HEK293 (cell line): ENCODE results near the gene SEMA3A.

Source experiments
- CTCF ChIA-PET: fragments of 350-600 bp; formaldehyde crosslinking; extraction: SDS; loops from one replicate; lab custom pipeline; 2021; ENCODE audit warnings: antibody characterized with exemption; lab: Yijun Ruan, JAX
- POLR2A ChIA-PET: fragments of 300-600 bp; formaldehyde crosslinking; extraction: SDS; loops from one replicate; lab custom pipeline; 2020; ENCODE audit warnings: antibody characterized with exemption, inconsistent platforms; lab: Yijun Ruan, JAX
- H3K27ac ChIP-seq: fragments of 200-500 bp; sonication (Bioruptor generic); 2 replicates; pipeline ENCODE4 v1.5.1; 2014; ENCODE audit warnings: low read depth, low read length, control low read depth, inconsistent platforms; ENCODE audit errors: extremely low read depth
- H3K36me3 ChIP-seq, 2 experiments: fragments of 200-500 bp in 1 of 2; sonication (Bioruptor generic) in 1 of 2; 1 replicate in 1 of 2; 2 replicates in 1 of 2; pipeline ENCODE4 v1.5.1; 2014 to 2017; ENCODE audit warnings: inconsistent platforms in 2 of 2, low read length in 2 of 2; ENCODE audit not compliant: control insufficient read depth in 2 of 2, insufficient read depth in 1 of 2
- H3K4me1 ChIP-seq: fragments of 200-500 bp; sonication (Bioruptor generic); 2 replicates; pipeline ENCODE4 v1.5.1; 2014; ENCODE audit warnings: mild to moderate bottlenecking, low read length, inconsistent platforms; ENCODE audit not compliant: control insufficient read depth, insufficient read depth
- H3K4me3 ChIP-seq: 2 replicates; pipeline ENCODE4 v1.5.1; 2011; ENCODE audit warnings: low read depth, mild to moderate bottlenecking, control low read depth, low read length, moderate library complexity
- H3K9me3 ChIP-seq: fragments of 200-500 bp; sonication (Bioruptor generic); 2 replicates; pipeline ENCODE4 v1.5.1; 2014; ENCODE audit warnings: low read depth, low read length, inconsistent platforms; ENCODE audit not compliant: control insufficient read depth, insufficient read depth
- AEBP2 ChIP-seq: fragments of 450-650 bp; formaldehyde crosslinking; IDR thresholded peaks from 2 replicates; pipeline ENCODE4 v1.5.1; 2016; ENCODE audit warnings: missing biosample characterization, missing genetic modification characterization, borderline replicate concordance
- BCL6B ChIP-seq: fragments of 450-650 bp; formaldehyde crosslinking; IDR thresholded peaks from 2 replicates; pipeline ENCODE4 v1.5.1; 2017; ENCODE audit warnings: missing biosample characterization, missing genetic modification characterization
- KLF1 ChIP-seq: fragments of 450-650 bp; formaldehyde crosslinking; IDR thresholded peaks from 2 replicates; pipeline ENCODE4 v1.5.1; 2016; ENCODE audit warnings: missing biosample characterization, missing genetic modification characterization
- MYNN ChIP-seq: fragments of 450-650 bp; formaldehyde crosslinking; IDR thresholded peaks from 2 replicates; pipeline ENCODE4 v1.5.1; 2016; ENCODE audit warnings: missing biosample characterization, missing genetic modification characterization, borderline replicate concordance
- ZBTB11 ChIP-seq: fragments of 450-650 bp; formaldehyde crosslinking; conservative IDR thresholded peaks from 2 replicates; pipeline ENCODE4 v1.5.1; 2016; ENCODE audit warnings: low read depth, missing biosample characterization, missing genetic modification characterization
- ZFP41 ChIP-seq: fragments of 450-650 bp; formaldehyde crosslinking; IDR thresholded peaks from 2 replicates; pipeline ENCODE4 v1.5.1; 2016; ENCODE audit warnings: missing biosample characterization, missing genetic modification characterization, borderline replicate concordance
- ZIC2 ChIP-seq: fragments of 450-650 bp; formaldehyde crosslinking; IDR thresholded peaks from 2 replicates; pipeline ENCODE4 v1.5.1; 2016; ENCODE audit warnings: missing biosample characterization, missing genetic modification characterization
- ZNF174 ChIP-seq: fragments of 450-650 bp; formaldehyde crosslinking; IDR thresholded peaks from 2 replicates; pipeline ENCODE4 v1.5.0; 2017; ENCODE audit warnings: missing biosample characterization, mild to moderate bottlenecking, missing genetic modification characterization
- ZNF239 ChIP-seq: fragments of 450-650 bp; formaldehyde crosslinking; IDR thresholded peaks from 2 replicates; pipeline ENCODE4 v1.5.1; 2016; ENCODE audit warnings: missing biosample characterization, missing genetic modification characterization
- ZNF302 ChIP-seq: fragments of 450-650 bp; formaldehyde crosslinking; IDR thresholded peaks from 2 replicates; pipeline ENCODE4 v1.5.1; 2016; ENCODE audit warnings: missing biosample characterization, missing genetic modification characterization, low read depth
- ZNF501 ChIP-seq: fragments of 450-650 bp; formaldehyde crosslinking; IDR thresholded peaks from 2 replicates; pipeline ENCODE4 v1.5.1; 2016; ENCODE audit warnings: missing biosample characterization, missing genetic modification characterization
- ZNF521 ChIP-seq: fragments of 450-650 bp; formaldehyde crosslinking; IDR thresholded peaks from 2 replicates; pipeline ENCODE4 v1.5.1; 2017; ENCODE audit warnings: missing biosample characterization, mild to moderate bottlenecking, missing genetic modification characterization
- ZNF530 ChIP-seq: fragments of 450-650 bp; formaldehyde crosslinking; IDR thresholded peaks from 2 replicates; pipeline ENCODE4 v1.5.1; 2016; ENCODE audit warnings: low read depth, missing biosample characterization, missing genetic modification characterization
- ZNF677 ChIP-seq: fragments of 450-650 bp; IDR thresholded peaks from 2 replicates; pipeline ENCODE4 v1.5.0; 2018; ENCODE audit warnings: missing biosample characterization, mild to moderate bottlenecking, missing genetic modification characterization, moderate library complexity
- ZNF776 ChIP-seq: fragments of 450-650 bp; formaldehyde crosslinking; IDR thresholded peaks from 2 replicates; pipeline ENCODE4 v1.5.0; 2017; ENCODE audit warnings: missing biosample characterization, missing genetic modification characterization, borderline replicate concordance
- ZXDB ChIP-seq: fragments of 450-650 bp; formaldehyde crosslinking; IDR thresholded peaks from 2 replicates; pipeline ENCODE4 v1.5.1; 2016; ENCODE audit warnings: missing biosample characterization, missing genetic modification characterization
- TF ChIP-seq, protein P1 (sequence below): fragments of 450-650 bp; formaldehyde crosslinking; IDR thresholded peaks from 2 replicates; pipeline ENCODE4 v1.5.1; 2017; ENCODE audit warnings: missing biosample characterization, missing genetic modification characterization
- TF ChIP-seq, protein P2 (sequence below): fragments of 450-650 bp; IDR thresholded peaks from 2 replicates; pipeline ENCODE4 v1.5.1; 2018; ENCODE audit warnings: missing biosample characterization, mild to moderate bottlenecking, missing genetic modification characterization
- TF ChIP-seq, protein P3 (sequence below): fragments of 450-650 bp; formaldehyde crosslinking; IDR thresholded peaks from 2 replicates; pipeline ENCODE4 v1.5.1; 2016; ENCODE audit warnings: missing biosample characterization, missing genetic modification characterization

SEMA3A gene

GRCh38 chr7:84177758-84178412, 16.7 kb downstream of the SEMA3A start:
- Histone ChIP-seq H3K4me3 (no peak overlapping the region), H3K9me3 (peaks cover 2% of the 10 kb centered on the region; the same call in 1 of the 2 replicates), H3K36me3 (no peaks in the 10 kb centered on the region; a peak in 1 of 3 replicates), H3K4me1 (peaks cover 33% of the 10 kb centered on the region), H3K27ac (no peak overlapping the region)
- POLR2A ChIA-PET: no interaction called here
- TF ChIP-seq ZXDB (no peak), ZNF501 (tag by site-specific recombination) (no peak), KLF1 (tag by site-specific recombination) (no peak), ZFP41 (no peak), ZNF677 (no peak), ZNF776 (no peak), ZBTB11 (no peak), BCL6B (tag by site-specific recombination) (peak; percentile 81; the same call in 1 of the 2 replicates), ZNF174 (tag by site-specific recombination) (0 out of 2 replicates have a peak, but pooled peaks have one; percentile 44)
- TF ChIP-seq, protein P1, sequence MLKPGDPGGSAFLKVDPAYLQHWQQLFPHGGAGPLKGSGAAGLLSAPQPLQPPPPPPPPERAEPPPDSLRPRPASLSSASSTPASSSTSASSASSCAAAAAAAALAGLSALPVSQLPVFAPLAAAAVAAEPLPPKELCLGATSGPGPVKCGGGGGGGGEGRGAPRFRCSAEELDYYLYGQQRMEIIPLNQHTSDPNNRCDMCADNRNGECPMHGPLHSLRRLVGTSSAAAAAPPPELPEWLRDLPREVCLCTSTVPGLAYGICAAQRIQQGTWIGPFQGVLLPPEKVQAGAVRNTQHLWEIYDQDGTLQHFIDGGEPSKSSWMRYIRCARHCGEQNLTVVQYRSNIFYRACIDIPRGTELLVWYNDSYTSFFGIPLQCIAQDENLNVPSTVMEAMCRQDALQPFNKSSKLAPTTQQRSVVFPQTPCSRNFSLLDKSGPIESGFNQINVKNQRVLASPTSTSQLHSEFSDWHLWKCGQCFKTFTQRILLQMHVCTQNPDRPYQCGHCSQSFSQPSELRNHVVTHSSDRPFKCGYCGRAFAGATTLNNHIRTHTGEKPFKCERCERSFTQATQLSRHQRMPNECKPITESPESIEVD (tag by site-specific recombination): peak; percentile 39; the same call in 1 of the 2 replicates
- CTCF ChIA-PET: no interaction called here

DNA sequence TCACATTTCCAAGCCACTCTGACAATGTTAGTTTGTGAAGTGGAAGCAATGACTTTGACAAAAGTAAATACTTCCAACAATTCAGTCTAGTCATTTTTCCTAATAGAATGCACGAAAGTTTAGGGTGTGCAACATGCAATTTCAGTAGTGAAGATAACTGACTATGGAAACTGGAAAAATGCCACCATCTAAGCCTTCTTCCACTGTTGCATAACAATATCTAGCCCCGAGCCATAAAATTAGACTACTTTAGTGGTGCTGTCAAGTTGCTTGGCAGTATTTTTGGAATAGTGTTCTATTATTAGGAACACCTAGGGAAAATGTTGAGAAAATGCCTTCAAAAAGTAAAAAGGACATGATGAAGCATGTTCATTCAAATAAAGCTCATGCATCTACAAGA, 17.9 kb downstream of the SEMA3A start:
- peaks cover 31% of the 10 kb centered on the region for H3K4me1 ChIP-seq
- ChIA-PET CTCF (no interaction called here), POLR2A (no interaction called here)
- TF ChIP-seq MYNN (tag by site-specific recombination): no peak
- TF ChIP-seq, protein P2, sequence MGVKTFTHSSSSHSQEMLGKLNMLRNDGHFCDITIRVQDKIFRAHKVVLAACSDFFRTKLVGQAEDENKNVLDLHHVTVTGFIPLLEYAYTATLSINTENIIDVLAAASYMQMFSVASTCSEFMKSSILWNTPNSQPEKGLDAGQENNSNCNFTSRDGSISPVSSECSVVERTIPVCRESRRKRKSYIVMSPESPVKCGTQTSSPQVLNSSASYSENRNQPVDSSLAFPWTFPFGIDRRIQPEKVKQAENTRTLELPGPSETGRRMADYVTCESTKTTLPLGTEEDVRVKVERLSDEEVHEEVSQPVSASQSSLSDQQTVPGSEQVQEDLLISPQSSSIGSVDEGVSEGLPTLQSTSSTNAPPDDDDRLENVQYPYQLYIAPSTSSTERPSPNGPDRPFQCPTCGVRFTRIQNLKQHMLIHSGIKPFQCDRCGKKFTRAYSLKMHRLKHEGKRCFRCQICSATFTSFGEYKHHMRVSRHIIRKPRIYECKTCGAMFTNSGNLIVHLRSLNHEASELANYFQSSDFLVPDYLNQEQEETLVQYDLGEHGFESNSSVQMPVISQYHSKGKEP: peak; percentile 44; the same call in 1 of the 2 replicates
- H3K9me3 ChIP-seq: peaks cover 2% of the 10 kb centered on the region; the same call in 1 of the 2 replicates
- no peak overlapping the region for H3K4me3 ChIP-seq
- no peaks in the 10 kb centered on the region; a peak in 1 of 3 replicates for H3K36me3 ChIP-seq
- no peak overlapping the region for H3K27ac ChIP-seq

GRCh38 chr7:84175461-84175860, 19.1 kb downstream of the SEMA3A start:
- Histone ChIP-seq H3K4me1 (peaks cover 28% of the 10 kb centered on the region), H3K4me3 (no peak overlapping the region), H3K9me3 (peaks cover 2% of the 10 kb centered on the region; the same call in 1 of the 2 replicates), H3K27ac (no peak overlapping the region), H3K36me3 (no peaks in the 10 kb centered on the region; a peak in 1 of 3 replicates)
- CTCF ChIA-PET: no interaction called here
- POLR2A ChIA-PET: no interaction called here
- TF ChIP-seq ZNF239 (no peak), ZNF521 (no peak), AEBP2 (no peak), ZNF530 (tag by site-specific recombination) (no peak), ZIC2 (tag by site-specific recombination) (no peak), ZNF302 (tag by site-specific recombination) (no peak)
- TF ChIP-seq, protein P3, sequence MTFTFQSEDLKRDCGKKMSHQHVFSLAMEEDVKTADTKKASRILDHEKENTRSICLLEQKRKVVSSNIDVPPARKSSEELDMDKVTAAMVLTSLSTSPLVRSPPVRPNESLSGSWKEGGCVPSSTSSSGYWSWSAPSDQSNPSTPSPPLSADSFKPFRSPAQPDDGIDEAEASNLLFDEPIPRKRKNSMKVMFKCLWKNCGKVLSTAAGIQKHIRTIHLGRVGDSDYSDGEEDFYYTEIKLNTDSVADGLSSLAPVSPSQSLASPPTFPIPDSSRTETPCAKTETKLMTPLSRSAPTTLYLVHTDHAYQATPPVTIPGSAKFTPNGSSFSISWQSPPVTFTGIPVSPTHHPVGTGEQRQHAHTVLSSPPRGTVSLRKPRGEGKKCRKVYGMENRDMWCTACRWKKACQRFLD (tag by site-specific recombination): no peak
